Endothelial cell of umbilical vein (primary cell): ENCODE data around the gene SLC27A6. TPM values are rescaled to one million over a fixed set of nuclear protein-coding genes. Genes with fewer than 3 reads are reported as not detected.

Source experiments
- BruUV-seq: library from RNA; stranded (reverse); fragments of 400-500 nt; replicated peaks from 2 replicates; lab custom pipeline; 2021; lab: Mats Ljungman, UMichigan
- CTCF ChIA-PET: fragments of 300-600, 350-600 bp; sonication (Branson Sonifier 250); formaldehyde crosslinking; loops from one replicate; lab custom pipeline; 2021; ENCODE audit warnings: antibody characterized with exemption, inconsistent platforms; lab: Charles Lee
- POLR2A ChIA-PET: fragments of 300-600, 350-600 bp; sonication (Branson Sonifier 250); formaldehyde crosslinking; loops from one replicate; lab custom pipeline; 2021; ENCODE audit warnings: antibody characterized with exemption, inconsistent platforms; lab: Charles Lee
- DNase-seq: peaks from one replicate; pipeline ENCODE4 v3.0.0-alpha.2; 2011; ENCODE audit warnings: low read depth, low spot score
- FAIRE-seq: peaks from 2 replicates; lab custom pipeline; 2011; peaks lifted over from hg19 to GRCh38; lab: Jason Lieb, UNC
- H2AFZ ChIP-seq: 2 replicates; pipeline ENCODE4 v1.6.0; 2012; ENCODE audit warnings: low read depth, low read length, control low read depth, inconsistent platforms
- H3K27ac ChIP-seq: 2 replicates; pipeline ENCODE4 v1.5.1; 2011; ENCODE audit warnings: low read depth, mild to moderate bottlenecking, control low read depth, low read length, moderate library complexity; ENCODE audit not compliant: insufficient read depth
- H3K27me3 ChIP-seq, 2 experiments: 2 replicates each; pipeline versions ENCODE4 v1.6.0 to v1.6.1; 2011; ENCODE audit warnings: low read length in 2 of 2, mixed read lengths in 1 of 2; ENCODE audit not compliant: control insufficient read depth in 2 of 2, insufficient read depth in 2 of 2
- H3K36me3 ChIP-seq, 2 experiments: 2 replicates in 1 of 2; 3 replicates in 1 of 2; pipeline ENCODE4 v1.5.1; 2011; ENCODE audit warnings: low read length in 2 of 2, mild to moderate bottlenecking in 1 of 2, moderate library complexity in 1 of 2; ENCODE audit not compliant: control insufficient read depth in 2 of 2, insufficient read depth in 2 of 2; ENCODE audit errors: extremely low read depth in 1 of 2
- H3K4me1 ChIP-seq: 3 replicates; pipeline ENCODE4 v1.5.1; 2011; ENCODE audit warnings: mild to moderate bottlenecking, low read length; ENCODE audit not compliant: control insufficient read depth, insufficient read depth; ENCODE audit errors: extremely low read depth
- H3K4me2 ChIP-seq: 2 replicates; pipeline ENCODE4 v1.6.1; 2011; ENCODE audit warnings: low read length, control low read depth, mixed read lengths; ENCODE audit not compliant: insufficient read depth
- H3K4me3 ChIP-seq, 3 experiments: fragments of 200-600 bp in 1 of 3; sonication (generic), shearing (Covaris generic) in 1 of 3; replicated peaks in 1 of 3; 2 replicates each; pipeline ENCODE4 v1.5.1; 2011 to 2016; ENCODE audit warnings: control low read depth in 3 of 3, low read length in 3 of 3, mild to moderate bottlenecking in 2 of 3, inconsistent platforms in 1 of 3, low read depth in 1 of 3, moderate library complexity in 1 of 3; ENCODE audit not compliant: insufficient read depth in 1 of 3
- H3K79me2 ChIP-seq: 2 replicates; pipeline ENCODE4 v1.6.0; 2012; ENCODE audit warnings: low read length, inconsistent platforms; ENCODE audit not compliant: control insufficient read depth, insufficient read depth
- H3K9ac ChIP-seq: replicated peaks from 2 replicates; pipeline ENCODE3; 2011; ENCODE audit warnings: low read length, control low read depth; ENCODE audit not compliant: insufficient read depth; ENCODE audit errors: extremely low read depth
- H3K9me1 ChIP-seq: replicated peaks from 3 replicates; pipeline ENCODE4 v1.6.0; 2011; ENCODE audit warnings: mild to moderate bottlenecking, low read length; ENCODE audit not compliant: control insufficient read depth, insufficient read depth; ENCODE audit errors: extremely low read depth
- H3K9me3 ChIP-seq: replicated peaks from 2 replicates; pipeline ENCODE4 v1.5.1; 2012; ENCODE audit warnings: low read length, inconsistent platforms; ENCODE audit not compliant: control insufficient read depth, insufficient read depth
- H4K20me1 ChIP-seq: replicated peaks from 2 replicates; pipeline ENCODE3; 2011; ENCODE audit warnings: mild to moderate bottlenecking, low read length; ENCODE audit not compliant: control insufficient read depth, insufficient read depth; ENCODE audit errors: extremely low read depth
- EZH2 ChIP-seq: IDR thresholded peaks from 2 replicates; pipeline ENCODE4 v1.6.1; 2012; ENCODE audit warnings: borderline replicate concordance, low read depth, mild to moderate bottlenecking, moderate library complexity, low read length, inconsistent platforms; ENCODE audit not compliant: severe bottlenecking
- FOS ChIP-seq: IDR thresholded peaks from 2 replicates; pipeline ENCODE4 v1.6.1; 2011; ENCODE audit warnings: mild to moderate bottlenecking, low read length, moderate library complexity, borderline replicate concordance; ENCODE audit not compliant: insufficient read depth
- GATA2 ChIP-seq: IDR thresholded peaks from 2 replicates; pipeline ENCODE4 v1.7.0; 2011; ENCODE audit warnings: low read depth, mild to moderate bottlenecking, moderate library complexity, mixed read lengths, low read length; ENCODE audit not compliant: insufficient read length, insufficient read depth
- JUN ChIP-seq: IDR thresholded peaks from 2 replicates; pipeline ENCODE4 v1.6.1; 2011; ENCODE audit warnings: borderline replicate concordance, low read depth; ENCODE audit not compliant: insufficient read length, insufficient read depth
- MAX ChIP-seq: IDR thresholded peaks from 2 replicates; pipeline ENCODE4 v1.6.1; 2011; ENCODE audit not compliant: insufficient read depth, insufficient read length
- MYC ChIP-seq: IDR thresholded peaks from one replicate; pipeline ENCODE4 v1.6.1; 2011; ENCODE audit warnings: mild to moderate bottlenecking, low read depth, low read length
- POLR2AphosphoS5 ChIP-seq: IDR thresholded peaks from 2 replicates; pipeline ENCODE4 v1.6.1; 2012; ENCODE audit warnings: low read depth, mild to moderate bottlenecking, control low read depth, low read length, moderate library complexity; ENCODE audit not compliant: insufficient read depth
- dilution Hi-C: fragments of 300-500 bp; cut with MboI; formaldehyde crosslinking; loops from one replicate; pipeline ENCODE4 v1.15.0; 2019; ENCODE audit warnings: low sequenced_read_pairs; ENCODE audit not compliant: extremely low pct_ligation_motif_present
- intact Hi-C: fragments of 100-400 bp; cut with micrococcal nuclease; formaldehyde crosslinking; loops from one replicate; pipeline ENCODE4 v1.10.0; 2022
- polyA plus RNA-seq, 4 experiments: library from polyadenylated mRNA; depleted of rRNA in 3 of 4; stranded (reverse) in 3 of 4; unstranded in 1 of 4; fragments of >200 nt; gene quantifications; 2 replicates each; pipeline versions ENCODE4 v1.2.1 to v1.2.3, GENCODE V29; 2011 to 2012; ENCODE audit warnings: missing spikeins in 1 of 4
- total RNA-seq: library from RNA; stranded (reverse); gene quantifications from 2 replicates; pipeline ENCODE4 v1.2.3, GENCODE V29; 2021
- TF ChIP-seq, protein P1 (sequence below), 2 donors: IDR thresholded peaks; 1 replicate in 1 of 2; 2 replicates in 1 of 2; pipeline ENCODE4 v1.5.1; 2011; ENCODE audit warnings: low read length in 2 of 2, mild to moderate bottlenecking in 2 of 2, moderate library complexity in 2 of 2, control low read depth in 1 of 2, inconsistent platforms in 1 of 2, low read depth in 1 of 2; ENCODE audit not compliant: insufficient read depth in 1 of 2; ENCODE audit errors: extremely low read depth in 1 of 2

The SLC27A6 gene
- total and polyA plus RNA-seq, 2 donors (not counting 3 experiments of a cell fraction or from before 2014, with no cell fraction given): 0.10 TPM; not detected in 1

DNA sequence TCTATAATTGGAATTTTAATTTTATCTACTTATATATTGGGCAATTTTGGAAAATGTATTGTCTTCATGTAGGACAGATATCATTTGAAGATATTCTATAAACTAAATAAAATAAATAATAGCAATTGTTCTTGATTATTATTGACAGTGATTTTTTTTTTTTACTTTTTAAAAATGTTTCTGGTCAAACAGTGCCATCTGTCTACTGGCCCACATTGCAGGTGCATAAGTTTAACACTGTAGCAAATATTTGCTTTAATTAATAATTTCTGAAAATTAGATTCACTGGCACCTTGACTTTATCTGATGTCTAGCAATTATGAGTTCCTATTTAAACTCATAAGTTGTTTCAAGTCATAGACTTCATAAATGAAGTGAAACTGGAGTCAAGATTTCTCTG lies 88.2 kb downstream of the SLC27A6 start:
- Histone ChIP-seq H3K9me3 (no peaks in the 10 kb centered on the region), H3K79me2 (no peaks in the 10 kb centered on the region), H3K9me1 (no peaks in the 10 kb centered on the region), H3K4me1 (no peaks in the 10 kb centered on the region), H3K36me3 (no peaks in the 10 kb centered on the region), H3K4me2 (no peak overlapping the region), H3K27me3 (no peaks in the 10 kb centered on the region), H3K4me3 (no peak overlapping the region), H3K9ac (no peak overlapping the region), H3K27ac (no peak overlapping the region), H2AFZ (no peak overlapping the region), H4K20me1 (no peaks in the 10 kb centered on the region)
- DNase-seq (no peak), FAIRE-seq (no peak)
- no TSS peak for BruUV-seq
- dilution Hi-C loops: no loop called here
- intact Hi-C loops: no loop called here
- TF ChIP-seq MAX (no peak), POLR2AphosphoS5 (no peak)
- ChIA-PET CTCF (interaction anchor here (0.7 kb wide), 1 partner anchor 148 kb away, joined by 6 read pairs; no protein-coding TSS in a partner anchor), POLR2A (no interaction called here)

DNA sequence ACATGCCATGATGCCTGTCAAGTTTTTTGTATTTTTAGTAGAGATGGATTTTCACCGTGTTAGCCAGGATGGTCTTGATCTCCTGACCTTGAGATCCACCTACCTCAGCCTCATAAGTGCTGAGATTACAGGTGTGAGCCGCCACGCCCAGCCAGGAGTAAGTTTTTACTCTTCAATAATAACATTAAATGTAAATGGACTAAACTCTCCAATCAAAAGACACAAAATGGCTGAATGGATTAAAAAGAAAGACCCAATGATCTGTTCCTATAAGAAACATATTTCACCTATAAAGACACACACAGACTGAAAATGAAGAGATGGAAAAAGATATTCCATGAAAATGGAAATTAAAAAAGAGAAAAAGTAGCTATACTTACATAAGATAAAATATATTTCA lies 92.0 kb downstream of the SLC27A6 start:
- no peaks in the 10 kb centered on the region for H4K20me1 ChIP-seq
- no peak overlapping the region for H3K4me3 ChIP-seq
- H3K4me2 ChIP-seq: no peak overlapping the region
- no peak overlapping the region for H2AFZ ChIP-seq
- no peaks in the 10 kb centered on the region for H3K79me2 ChIP-seq
- H3K9ac ChIP-seq: no peak overlapping the region
- H3K27ac ChIP-seq: no peak overlapping the region
- intact Hi-C loops (no loop called here), dilution Hi-C loops (no loop called here)
- POLR2A ChIA-PET: no interaction called here
- H3K27me3 ChIP-seq: no peaks in the 10 kb centered on the region
- no peaks in the 10 kb centered on the region for H3K36me3 ChIP-seq
- DNase-seq (no peak), FAIRE-seq (no peak)
- H3K9me3 ChIP-seq: no peaks in the 10 kb centered on the region
- H3K9me1 ChIP-seq: no peaks in the 10 kb centered on the region
- H3K4me1 ChIP-seq: no peaks in the 10 kb centered on the region
- no peak for TF ChIP-seq JUN
- TF ChIP-seq, protein P1, sequence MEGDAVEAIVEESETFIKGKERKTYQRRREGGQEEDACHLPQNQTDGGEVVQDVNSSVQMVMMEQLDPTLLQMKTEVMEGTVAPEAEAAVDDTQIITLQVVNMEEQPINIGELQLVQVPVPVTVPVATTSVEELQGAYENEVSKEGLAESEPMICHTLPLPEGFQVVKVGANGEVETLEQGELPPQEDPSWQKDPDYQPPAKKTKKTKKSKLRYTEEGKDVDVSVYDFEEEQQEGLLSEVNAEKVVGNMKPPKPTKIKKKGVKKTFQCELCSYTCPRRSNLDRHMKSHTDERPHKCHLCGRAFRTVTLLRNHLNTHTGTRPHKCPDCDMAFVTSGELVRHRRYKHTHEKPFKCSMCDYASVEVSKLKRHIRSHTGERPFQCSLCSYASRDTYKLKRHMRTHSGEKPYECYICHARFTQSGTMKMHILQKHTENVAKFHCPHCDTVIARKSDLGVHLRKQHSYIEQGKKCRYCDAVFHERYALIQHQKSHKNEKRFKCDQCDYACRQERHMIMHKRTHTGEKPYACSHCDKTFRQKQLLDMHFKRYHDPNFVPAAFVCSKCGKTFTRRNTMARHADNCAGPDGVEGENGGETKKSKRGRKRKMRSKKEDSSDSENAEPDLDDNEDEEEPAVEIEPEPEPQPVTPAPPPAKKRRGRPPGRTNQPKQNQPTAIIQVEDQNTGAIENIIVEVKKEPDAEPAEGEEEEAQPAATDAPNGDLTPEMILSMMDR (IDR thresholded peaks at IDR 0.05; ENCODE audit: extremely low read depth in 1 of 2, insufficient read depth in 1 of 2, low read depth in 1 of 2, low read length in 2 of 2): no peak
- no peak for TF ChIP-seq EZH2
- no peak for TF ChIP-seq MAX
- TF ChIP-seq MYC: no peak
- no peak for TF ChIP-seq POLR2AphosphoS5
- no peak for TF ChIP-seq FOS
- TF ChIP-seq GATA2: no peak
- CTCF ChIA-PET: interaction anchor here (0.6 to 0.7 kb wide), 2 partner anchors 14 to 467 kb away, joined by 3 read pairs; no protein-coding TSS in a partner anchor
- no TSS peak for BruUV-seq
